WTC11 (cell line): ENCODE results near the gene PAPPA2. TPM values are rescaled to one million over a fixed set of nuclear protein-coding genes. Genes with fewer than 3 reads are reported as not detected.

Source experiments
- ATAC-seq: fragments of 200-7000 bp; cut with Tn5 transposase; 2 replicates; pipeline ENCODE4 v1.10.0; 2021; ENCODE audit warnings: mild to moderate bottlenecking, moderate library complexity
- CTCF ChIA-PET: fragments of 300-600 bp; sonication (Branson Sonifier 250); formaldehyde crosslinking; loops from one replicate; lab custom pipeline; 2021; ENCODE audit warnings: antibody characterized with exemption; lab: Charles Lee
- POLR2A ChIA-PET: fragments of 350-600 bp; sonication (Branson Sonifier 250); formaldehyde crosslinking; loops from one replicate; lab custom pipeline; 2021; ENCODE audit warnings: antibody characterized with exemption; lab: Charles Lee
- DNase-seq: peaks from one replicate; pipeline ENCODE4 v3.0.0; 2021; ENCODE audit warnings: low spot score
- H3K27ac Mint-ChIP-seq: 2 replicates; pipeline ENCODE4 v1.8.0; 2021; ENCODE audit warnings: mixed read lengths
- H3K27me3 Mint-ChIP-seq: 2 replicates; pipeline ENCODE4 v1.8.0; 2021; ENCODE audit warnings: low read depth, mild to moderate bottlenecking, moderate library complexity, mixed read lengths
- H3K36me3 Mint-ChIP-seq: 2 replicates; pipeline ENCODE4 v1.8.0; 2021; ENCODE audit warnings: mixed read lengths
- H3K4me1 Mint-ChIP-seq: 2 replicates; pipeline ENCODE4 v1.8.0; 2022; ENCODE audit warnings: mixed read lengths
- H3K4me3 Mint-ChIP-seq: 2 replicates; pipeline ENCODE4 v1.8.0; 2021; ENCODE audit warnings: mild to moderate bottlenecking, moderate library complexity, mixed read lengths
- H3K9me3 Mint-ChIP-seq: 2 replicates; pipeline ENCODE4 v1.8.0; 2021; ENCODE audit warnings: mixed read lengths
- ATF2 ChIP-seq: sonication (generic); formaldehyde crosslinking; IDR thresholded peaks from 2 replicates; pipeline ENCODE4 v1.8.1; 2022; ENCODE audit warnings: low read depth, missing genetic modification reagents, borderline replicate concordance
- CBFB ChIP-seq: sonication (generic); formaldehyde crosslinking; IDR thresholded peaks from 2 replicates; pipeline ENCODE4 v1.8.1; 2022; ENCODE audit warnings: mild to moderate bottlenecking, low read depth, missing genetic modification reagents
- CREM ChIP-seq: sonication (generic); formaldehyde crosslinking; IDR thresholded peaks from 2 replicates; pipeline ENCODE4 v1.8.1; 2022; ENCODE audit warnings: mild to moderate bottlenecking, missing genetic modification reagents, moderate library complexity
- CTCF ChIP-seq: fragments of 200-600 bp; IDR thresholded peaks from 2 replicates; pipeline ENCODE4 v1.8.0; 2022; ENCODE audit warnings: antibody characterized with exemption
- E2F1 ChIP-seq: sonication (generic); formaldehyde crosslinking; IDR thresholded peaks from 2 replicates; pipeline ENCODE4 v1.8.0; 2022; ENCODE audit warnings: mild to moderate bottlenecking, missing genetic modification reagents
- E2F4 ChIP-seq: sonication (generic); formaldehyde crosslinking; IDR thresholded peaks from 2 replicates; pipeline ENCODE4 v1.8.1; 2022; ENCODE audit warnings: low read depth, mild to moderate bottlenecking, moderate library complexity, missing genetic modification reagents, borderline replicate concordance
- ERG ChIP-seq: fragments of 250-450 bp; sonication (Bioruptor Pico); IDR thresholded peaks from 2 replicates; pipeline ENCODE4 v1.8.0; 2021; ENCODE audit warnings: mild to moderate bottlenecking
- ETV6 ChIP-seq: sonication (generic); formaldehyde crosslinking; IDR thresholded peaks from 2 replicates; pipeline ENCODE4 v1.8.1; 2022; ENCODE audit warnings: mild to moderate bottlenecking, missing genetic modification reagents
- GRHL2 ChIP-seq: fragments of 250-450 bp; sonication (Bioruptor Pico); IDR thresholded peaks from 2 replicates; pipeline ENCODE4 v1.8.0; 2022; ENCODE audit warnings: mild to moderate bottlenecking, moderate library complexity; ENCODE audit not compliant: insufficient replicate concordance, severe bottlenecking
- IRF2 ChIP-seq: sonication (generic); formaldehyde crosslinking; IDR thresholded peaks from 2 replicates; pipeline ENCODE4 v1.8.0; 2022; ENCODE audit warnings: low read depth, missing genetic modification reagents, borderline replicate concordance
- JAZF1 ChIP-seq: fragments of 250-450 bp; sonication (Bioruptor Pico); IDR thresholded peaks from 2 replicates; pipeline ENCODE4 v1.9.0; 2021; ENCODE audit warnings: moderate library complexity, mild to moderate bottlenecking, inconsistent platforms
- JUN ChIP-seq: sonication (generic); formaldehyde crosslinking; IDR thresholded peaks from 2 replicates; pipeline ENCODE4 v1.8.0; 2023; ENCODE audit warnings: mild to moderate bottlenecking, missing genetic modification reagents
- MAX ChIP-seq: sonication (generic); formaldehyde crosslinking; IDR thresholded peaks from 2 replicates; pipeline ENCODE4 v1.8.0; 2022; ENCODE audit warnings: mild to moderate bottlenecking, missing genetic modification reagents
- MLX ChIP-seq: sonication (generic); formaldehyde crosslinking; IDR thresholded peaks from 2 replicates; pipeline ENCODE4 v1.8.1; 2023; ENCODE audit warnings: mild to moderate bottlenecking, missing genetic modification reagents, moderate library complexity
- NR2C2 ChIP-seq: sonication (generic); formaldehyde crosslinking; IDR thresholded peaks from 2 replicates; pipeline ENCODE4 v1.8.0; 2022; ENCODE audit warnings: mild to moderate bottlenecking, missing genetic modification reagents
- NR3C1 ChIP-seq: sonication (generic); formaldehyde crosslinking; conservative IDR thresholded peaks from 2 replicates; pipeline ENCODE4 v1.8.1; 2023; ENCODE audit warnings: low read depth, mild to moderate bottlenecking, missing genetic modification reagents
- SMAD3 ChIP-seq: sonication (generic); formaldehyde crosslinking; IDR thresholded peaks from 2 replicates; pipeline ENCODE4 v1.8.0; 2022; ENCODE audit warnings: missing genetic modification reagents, mild to moderate bottlenecking, borderline replicate concordance
- TCF7 ChIP-seq: sonication (generic); formaldehyde crosslinking; IDR thresholded peaks from 2 replicates; pipeline ENCODE4 v1.8.0; 2022; ENCODE audit warnings: mild to moderate bottlenecking, low read depth, missing genetic modification reagents, moderate library complexity
- TP53 ChIP-seq: sonication (generic); formaldehyde crosslinking; IDR thresholded peaks from 2 replicates; pipeline ENCODE4 v1.8.1; 2023; ENCODE audit warnings: mild to moderate bottlenecking, missing genetic modification reagents
- ZNF317 ChIP-seq: sonication (generic); formaldehyde crosslinking; IDR thresholded peaks from 2 replicates; pipeline ENCODE4 v1.8.1; 2023; ENCODE audit warnings: low read depth, mild to moderate bottlenecking, moderate library complexity, missing genetic modification reagents, borderline replicate concordance
- ZSCAN18 ChIP-seq: fragments of 250-450 bp; sonication (Bioruptor Pico); IDR thresholded peaks from 2 replicates; pipeline ENCODE4 v2.1.2; 2022; ENCODE audit warnings: mild to moderate bottlenecking, moderate library complexity
- total RNA-seq: library from RNA; stranded (reverse); gene quantifications from 3 replicates; pipeline ENCODE4 v1.2.3, GENCODE V29; 2021

PAPPA2 gene
- total RNA-seq, 1 experiment from 2014 or later, result 0.74 TPM

- TF ChIP-seq E2F4 (CRISPR knock-in tag) (no peak), ERG (CRISPR knock-in tag) (no peak), CBFB (CRISPR knock-in tag) (no peak), SMAD3 (CRISPR knock-in tag) (no peak)
- H3K36me3 Mint-ChIP-seq, result no peaks in the 10 kb centered on the region
- no peak overlapping the region for H3K27ac Mint-ChIP-seq
- H3K27me3 Mint-ChIP-seq, result no peaks in the 10 kb centered on the region
- DNase-seq (no peak), ATAC-seq (no peak)
- POLR2A ChIA-PET, result no interaction called here
- H3K9me3 Mint-ChIP-seq, result no peaks in the 10 kb centered on the region
- CTCF ChIA-PET, result no interaction called here
- H3K4me1 Mint-ChIP-seq, result no peaks in the 10 kb centered on the region
- H3K4me3 Mint-ChIP-seq, result no peak overlapping the region
Measured at GRCh38 chr1:176575991-176576390, 113.0 kb downstream of the PAPPA2 start.

GRCh38 chr1:176576670-176577069 is 113.7 kb downstream of the PAPPA2 start:
- no peaks in the 10 kb centered on the region for H3K9me3 Mint-ChIP-seq
- POLR2A ChIA-PET, result no interaction called here
- CTCF ChIA-PET, result interaction anchor here (1.5 kb wide), 1 partner anchor 115 kb away, joined by 5 read pairs; no protein-coding TSS in a partner anchor
- H3K4me1 Mint-ChIP-seq, result no peaks in the 10 kb centered on the region
- DNase-seq, result no peak
- no peak for ATAC-seq
- H3K27me3 Mint-ChIP-seq, result no peaks in the 10 kb centered on the region
- H3K4me3 Mint-ChIP-seq, result no peak overlapping the region
- no peak overlapping the region for H3K27ac Mint-ChIP-seq
- no peaks in the 10 kb centered on the region for H3K36me3 Mint-ChIP-seq
- TF ChIP-seq MAX (CRISPR knock-in tag) (no peak), JAZF1 (CRISPR knock-in tag) (no peak), JUN (CRISPR knock-in tag) (no peak), NR2C2 (CRISPR knock-in tag) (no peak), ZNF317 (no peak), CTCF (no peak), GRHL2 (CRISPR knock-in tag) (no peak), ATF2 (CRISPR knock-in tag) (no peak), NR3C1 (no peak), ETV6 (no peak), TCF7 (CRISPR knock-in tag) (no peak), ZSCAN18 (CRISPR knock-in tag) (no peak), E2F4 (CRISPR knock-in tag) (no peak), E2F1 (CRISPR knock-in tag) (no peak), IRF2 (CRISPR knock-in tag) (no peak), CREM (CRISPR knock-in tag) (no peak), TP53 (CRISPR knock-in tag) (no peak), MLX (CRISPR knock-in tag) (no peak)
